ENCODE measurements around the gene MYCBP. TPM values are rescaled to one million over a fixed set of nuclear protein-coding genes. Genes with fewer than 3 reads are reported as not detected.
"Not testable (repeated sequence)": the region's sequence is repeated elsewhere in the genome, so short reads cannot be mapped to it uniquely, and the experiment has no call there.

MYCBP gene
- polyA plus RNA-seq, 1 donor (not counting 4 experiments of a cell fraction or from before 2014, with no cell fraction given): 39.9 TPM

DNA sequence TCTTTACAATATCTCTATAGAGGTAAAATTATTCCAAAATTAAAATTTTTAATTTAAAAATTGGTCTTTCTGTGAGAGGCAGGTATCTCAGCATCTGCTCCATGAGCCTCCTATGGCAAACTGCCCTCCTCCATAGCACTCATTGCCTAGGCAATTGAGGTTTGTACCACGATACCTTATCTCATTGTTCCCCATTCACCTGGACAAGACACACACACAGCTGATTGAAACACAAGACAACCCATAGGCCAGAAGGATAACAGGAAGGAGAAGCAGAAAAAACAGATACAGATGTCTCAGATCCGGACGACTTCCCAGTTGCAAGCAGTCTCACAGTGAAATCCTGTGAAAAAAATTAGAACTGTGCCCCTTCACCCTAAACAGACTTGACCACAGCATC lies 44.2 kb upstream of the MYCBP start:
- no peaks in the 10 kb centered on the region for H4K20me1 ChIP-seq (ENCODE audit: control insufficient read depth, extremely low read depth, insufficient read depth, low read length)
- no peaks in the 10 kb centered on the region for H3K9me3 ChIP-seq (ENCODE audit: control insufficient read depth, low read depth, low read length)
- FAIRE-seq: no peak
- H3K4me1 ChIP-seq (ENCODE audit: control insufficient read depth, extremely low read depth, insufficient read depth, low read length): no peaks in the 10 kb centered on the region
- H3K4me2 ChIP-seq (ENCODE audit: control insufficient read depth, extremely low read depth, insufficient read depth, low read depth, low read length): no peak overlapping the region
- no peak overlapping the region for H3K4me3 ChIP-seq (ENCODE audit: control insufficient read depth in 2 of 3, extremely low read depth in 1 of 3, insufficient read depth in 2 of 3, low read depth in 1 of 3, low read length in 3 of 3)
- H2AFZ ChIP-seq (ENCODE audit: control insufficient read depth, low read length): no peak overlapping the region
- dilution Hi-C loops (cut with MboI; ENCODE audit: extremely low pct_ligation_motif_present, low sequenced_read_pairs): no loop called here
- no peak for DNase-seq (ENCODE audit: low read depth, low spot score)
- TF ChIP-seq, protein P1, sequence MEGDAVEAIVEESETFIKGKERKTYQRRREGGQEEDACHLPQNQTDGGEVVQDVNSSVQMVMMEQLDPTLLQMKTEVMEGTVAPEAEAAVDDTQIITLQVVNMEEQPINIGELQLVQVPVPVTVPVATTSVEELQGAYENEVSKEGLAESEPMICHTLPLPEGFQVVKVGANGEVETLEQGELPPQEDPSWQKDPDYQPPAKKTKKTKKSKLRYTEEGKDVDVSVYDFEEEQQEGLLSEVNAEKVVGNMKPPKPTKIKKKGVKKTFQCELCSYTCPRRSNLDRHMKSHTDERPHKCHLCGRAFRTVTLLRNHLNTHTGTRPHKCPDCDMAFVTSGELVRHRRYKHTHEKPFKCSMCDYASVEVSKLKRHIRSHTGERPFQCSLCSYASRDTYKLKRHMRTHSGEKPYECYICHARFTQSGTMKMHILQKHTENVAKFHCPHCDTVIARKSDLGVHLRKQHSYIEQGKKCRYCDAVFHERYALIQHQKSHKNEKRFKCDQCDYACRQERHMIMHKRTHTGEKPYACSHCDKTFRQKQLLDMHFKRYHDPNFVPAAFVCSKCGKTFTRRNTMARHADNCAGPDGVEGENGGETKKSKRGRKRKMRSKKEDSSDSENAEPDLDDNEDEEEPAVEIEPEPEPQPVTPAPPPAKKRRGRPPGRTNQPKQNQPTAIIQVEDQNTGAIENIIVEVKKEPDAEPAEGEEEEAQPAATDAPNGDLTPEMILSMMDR (optimal IDR thresholded peaks at IDR 0.05 in 1 of 3, IDR thresholded peaks at IDR 0.05 in 1 of 3, conservative IDR thresholded peaks at IDR 0.05 in 1 of 3; ENCODE audit: extremely low read depth in 1 of 3, insufficient read depth in 2 of 3, low read length in 3 of 3): no peak
- no peak for TF ChIP-seq EZH2 (IDR thresholded peaks at IDR 0.05; ENCODE audit: low read length)
- H3K36me3 ChIP-seq (ENCODE audit: control insufficient read depth in 2 of 2, extremely low read depth in 1 of 2, insufficient read depth in 2 of 2, low read length in 2 of 2): peaks cover 0 to 5% of the 10 kb centered on the region in 2 experiments
- no peak overlapping the region for H3K27ac ChIP-seq (ENCODE audit: control insufficient read depth, insufficient read depth, low read length)
- no peaks in the 10 kb centered on the region for H3K9me1 ChIP-seq (ENCODE audit: control insufficient read depth, extremely low read depth, insufficient read depth, low read length)
- no peaks in the 10 kb centered on the region for H3K27me3 ChIP-seq (ENCODE audit: control insufficient read depth, extremely low read depth, insufficient read depth, low read length)
- H3K79me2 ChIP-seq (ENCODE audit: control insufficient read depth, insufficient read depth, low read length): no peaks in the 10 kb centered on the region
- no peak overlapping the region for H3K9ac ChIP-seq (ENCODE audit: control insufficient read depth, extremely low read depth, insufficient read depth, low read length)

GRCh38 chr1:38915352-38915948 lies 42.3 kb upstream of the MYCBP start:
- no peak overlapping the region for H3K27ac ChIP-seq (ENCODE audit: control insufficient read depth, insufficient read depth, low read length)
- no peak overlapping the region for H3K4me2 ChIP-seq (ENCODE audit: control insufficient read depth, extremely low read depth, insufficient read depth, low read depth, low read length)
- H3K36me3 ChIP-seq (ENCODE audit: control insufficient read depth in 2 of 2, extremely low read depth in 1 of 2, insufficient read depth in 2 of 2, low read length in 2 of 2): peaks cover 0 to 5% of the 10 kb centered on the region in 2 experiments
- DNase-seq (ENCODE audit: low read depth, low spot score): no peak
- H3K27me3 ChIP-seq (ENCODE audit: control insufficient read depth, extremely low read depth, insufficient read depth, low read length): no peaks in the 10 kb centered on the region
- no peak overlapping the region for H3K4me3 ChIP-seq (ENCODE audit: control insufficient read depth in 2 of 3, extremely low read depth in 1 of 3, insufficient read depth in 2 of 3, low read depth in 1 of 3, low read length in 3 of 3)
- H2AFZ ChIP-seq (ENCODE audit: control insufficient read depth, low read length): no peak overlapping the region
- no peaks in the 10 kb centered on the region for H4K20me1 ChIP-seq (ENCODE audit: control insufficient read depth, extremely low read depth, insufficient read depth, low read length)
- no peak overlapping the region for H3K9ac ChIP-seq (ENCODE audit: control insufficient read depth, extremely low read depth, insufficient read depth, low read length)
- no peaks in the 10 kb centered on the region for H3K79me2 ChIP-seq (ENCODE audit: control insufficient read depth, insufficient read depth, low read length)
- H3K9me1 ChIP-seq (ENCODE audit: control insufficient read depth, extremely low read depth, insufficient read depth, low read length): no peaks in the 10 kb centered on the region
- H3K4me1 ChIP-seq (ENCODE audit: control insufficient read depth, extremely low read depth, insufficient read depth, low read length): no peaks in the 10 kb centered on the region
- TF ChIP-seq EZH2 (IDR thresholded peaks at IDR 0.05; ENCODE audit: low read length): no peak
- H3K9me3 ChIP-seq (ENCODE audit: control insufficient read depth, low read depth, low read length): no peaks in the 10 kb centered on the region
- dilution Hi-C loops (cut with MboI; ENCODE audit: extremely low pct_ligation_motif_present, low sequenced_read_pairs): no loop called here
- FAIRE-seq: no peak

DNA sequence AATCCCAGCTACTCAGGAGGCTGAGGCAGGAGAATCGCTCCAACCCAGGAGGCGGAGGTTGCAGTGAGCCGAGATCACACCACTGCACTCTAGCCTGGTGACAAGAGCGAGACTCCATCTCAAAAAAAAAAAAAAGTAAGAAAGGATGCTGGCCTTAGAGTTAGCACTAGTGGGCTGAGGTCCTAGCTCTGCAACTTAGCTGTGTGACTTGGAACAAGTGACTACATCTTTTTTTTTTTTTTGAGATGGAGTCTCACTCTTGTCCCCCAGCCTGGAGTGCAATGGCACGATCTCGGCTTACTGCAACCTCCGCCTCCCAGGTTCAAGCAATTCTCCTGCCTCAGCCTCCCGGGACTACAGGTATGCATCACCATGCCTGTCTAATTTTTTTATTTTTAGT lies 41.8 kb upstream of the MYCBP start:
- H3K36me3 ChIP-seq (ENCODE audit: control insufficient read depth in 2 of 2, extremely low read depth in 1 of 2, insufficient read depth in 2 of 2, low read length in 2 of 2); H3K4me2 ChIP-seq (ENCODE audit: control insufficient read depth, extremely low read depth, insufficient read depth, low read depth, low read length); DNase-seq (ENCODE audit: low read depth, low spot score); H3K79me2 ChIP-seq (ENCODE audit: control insufficient read depth, insufficient read depth, low read length); H3K27ac ChIP-seq (ENCODE audit: control insufficient read depth, insufficient read depth, low read length); H2AFZ ChIP-seq (ENCODE audit: control insufficient read depth, low read length); H3K9me3 ChIP-seq (ENCODE audit: control insufficient read depth, low read depth, low read length); H3K9ac ChIP-seq (ENCODE audit: control insufficient read depth, extremely low read depth, insufficient read depth, low read length); H3K4me3 ChIP-seq (ENCODE audit: control insufficient read depth in 2 of 3, extremely low read depth in 1 of 3, insufficient read depth in 2 of 3, low read depth in 1 of 3, low read length in 3 of 3); H3K27me3 ChIP-seq (ENCODE audit: control insufficient read depth, extremely low read depth, insufficient read depth, low read length); dilution Hi-C loops (cut with MboI; ENCODE audit: extremely low pct_ligation_motif_present, low sequenced_read_pairs); H4K20me1 ChIP-seq (ENCODE audit: control insufficient read depth, extremely low read depth, insufficient read depth, low read length); FAIRE-seq; H3K9me1 ChIP-seq (ENCODE audit: control insufficient read depth, extremely low read depth, insufficient read depth, low read length); H3K4me1 ChIP-seq (ENCODE audit: control insufficient read depth, extremely low read depth, insufficient read depth, low read length): not testable (repeated sequence)

Data from keratinocyte (primary cell).